ENCODE data around the gene CAMK2N2.

DNA sequence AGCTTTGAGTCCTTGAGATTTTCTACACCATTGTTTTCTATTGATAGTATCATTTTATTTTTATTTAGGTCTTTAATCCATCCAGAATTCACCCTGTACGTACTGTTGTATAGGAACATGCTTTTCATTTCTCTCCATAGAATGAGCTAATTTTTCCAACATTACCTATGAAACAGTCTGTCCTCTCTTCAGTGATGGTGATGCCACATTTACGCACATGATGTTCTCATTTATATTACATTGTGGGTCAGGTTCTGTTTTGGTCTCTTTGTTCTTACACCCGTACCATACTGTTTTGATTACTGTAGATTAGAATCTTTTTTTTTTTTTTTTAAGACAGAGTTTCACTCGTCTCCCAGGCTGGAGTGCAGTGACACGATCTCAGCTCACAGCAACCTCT, 49.6 kb downstream of the CAMK2N2 start:
- no peak for TF ChIP-seq POLR2A (IDR thresholded peaks at IDR 0.05; ENCODE audit: low read length)
- TF ChIP-seq GATA1 (IDR thresholded peaks at IDR 0.05; ENCODE audit: low read depth, low read length) = no peak

Data from erythroblast (primary cell).